Glutamatergic neuron (in vitro differentiated cells): Measurements from ENCODE around the gene NOX3. TPM values are rescaled to one million over a fixed set of nuclear protein-coding genes. Genes with fewer than 3 reads are reported as not detected.

Experiments used
- DNase-seq: peaks from one replicate; pipeline ENCODE4 v3.0.0; 2022
- H3K27ac Mint-ChIP-seq: one replicate; pipeline ENCODE4 v1.8.0; 2020; ENCODE audit warnings: mild to moderate bottlenecking, mixed read lengths, inconsistent platforms; ENCODE audit not compliant: unreplicated experiment
- H3K27me3 Mint-ChIP-seq: one replicate; pipeline ENCODE4 v1.8.0; 2020; ENCODE audit warnings: mild to moderate bottlenecking, moderate library complexity, mixed read lengths, inconsistent platforms; ENCODE audit not compliant: unreplicated experiment
- H3K36me3 Mint-ChIP-seq: one replicate; pipeline ENCODE4 v1.8.0; 2020; ENCODE audit warnings: mild to moderate bottlenecking, mixed read lengths, inconsistent platforms; ENCODE audit not compliant: unreplicated experiment
- H3K4me1 Mint-ChIP-seq: one replicate; pipeline ENCODE4 v1.8.0; 2020; ENCODE audit warnings: mild to moderate bottlenecking, low read depth, mixed read lengths, inconsistent platforms; ENCODE audit not compliant: unreplicated experiment
- H3K4me3 Mint-ChIP-seq: one replicate; pipeline ENCODE4 v1.8.0; 2020; ENCODE audit warnings: mild to moderate bottlenecking, mixed read lengths, inconsistent platforms; ENCODE audit not compliant: unreplicated experiment
- H3K9me3 Mint-ChIP-seq: one replicate; pipeline ENCODE4 v1.8.0; 2020; ENCODE audit warnings: mild to moderate bottlenecking, moderate library complexity, mixed read lengths, inconsistent platforms; ENCODE audit not compliant: unreplicated experiment
- CTCF ChIP-seq: fragments of 200-600 bp; sonication (generic); IDR thresholded peaks from one replicate; pipeline ENCODE4 v1.5.0; 2021; ENCODE audit not compliant: partially characterized antibody, unreplicated experiment
- total RNA-seq: library from RNA; stranded (reverse); fragmentation: NEBNext Ultra II Directional; extraction: Animal tissue kit (Norgen Biotek cat#: 25700); gene quantifications from one replicate; pipeline ENCODE4 v1.2.1, GENCODE V29; 2021; ENCODE audit not compliant: unreplicated experiment

NOX3 gene
- total RNA-seq, 1 donor from 2014 or later, result not detected

GRCh38 chr6:155441112-155441465 is 14.6 kb downstream of the NOX3 start:
- Mint-ChIP-seq H3K4me3 (peak overlapping the region; percentile 21), H3K27ac (peak overlapping the region; percentile 24), H3K27me3 (peaks cover 2% of the 10 kb centered on the region), H3K9me3 (no peaks in the 10 kb centered on the region), H3K4me1 (peaks cover 13% of the 10 kb centered on the region), H3K36me3 (no peaks in the 10 kb centered on the region)
- no peak for TF ChIP-seq CTCF
- no peak for DNase-seq

- Mint-ChIP-seq H3K27ac (peak overlapping the region; percentile 24), H3K9me3 (no peaks in the 10 kb centered on the region), H3K4me3 (peak overlapping the region; percentile 21), H3K27me3 (peaks cover 2% of the 10 kb centered on the region), H3K4me1 (peaks cover 18% of the 10 kb centered on the region), H3K36me3 (no peaks in the 10 kb centered on the region)
- TF ChIP-seq CTCF, result no peak
- DNase-seq, result peak; percentile 43
Measured at GRCh38 chr6:155440398-155441111, 15.1 kb downstream of the NOX3 start.

GRCh38 chr6:155439376-155439775 is 16.3 kb downstream of the NOX3 start:
- Mint-ChIP-seq H3K4me1 (peaks cover 24% of the 10 kb centered on the region), H3K4me3 (no peak overlapping the region), H3K9me3 (no peaks in the 10 kb centered on the region), H3K27me3 (peaks cover 2% of the 10 kb centered on the region), H3K27ac (no peak overlapping the region), H3K36me3 (no peaks in the 10 kb centered on the region)
- no peak for DNase-seq
- no peak for TF ChIP-seq CTCF

GRCh38 chr6:155436981-155437749 is 18.5 kb downstream of the NOX3 start:
- DNase-seq, result no peak
- H3K27me3 Mint-ChIP-seq, result peaks cover 2% of the 10 kb centered on the region

More at GRCh38 chr6:155436981-155437749, 18.5 kb downstream of the NOX3 start:
- Mint-ChIP-seq H3K9me3 (no peaks in the 10 kb centered on the region), H3K4me3 (no peak overlapping the region), H3K4me1 (peaks cover 28% of the 10 kb centered on the region), H3K27ac (no peak overlapping the region), H3K36me3 (no peaks in the 10 kb centered on the region)
- no peak for TF ChIP-seq CTCF
